ENCODE results near the gene SIGMAR1.

Gene SIGMAR1

DNA sequence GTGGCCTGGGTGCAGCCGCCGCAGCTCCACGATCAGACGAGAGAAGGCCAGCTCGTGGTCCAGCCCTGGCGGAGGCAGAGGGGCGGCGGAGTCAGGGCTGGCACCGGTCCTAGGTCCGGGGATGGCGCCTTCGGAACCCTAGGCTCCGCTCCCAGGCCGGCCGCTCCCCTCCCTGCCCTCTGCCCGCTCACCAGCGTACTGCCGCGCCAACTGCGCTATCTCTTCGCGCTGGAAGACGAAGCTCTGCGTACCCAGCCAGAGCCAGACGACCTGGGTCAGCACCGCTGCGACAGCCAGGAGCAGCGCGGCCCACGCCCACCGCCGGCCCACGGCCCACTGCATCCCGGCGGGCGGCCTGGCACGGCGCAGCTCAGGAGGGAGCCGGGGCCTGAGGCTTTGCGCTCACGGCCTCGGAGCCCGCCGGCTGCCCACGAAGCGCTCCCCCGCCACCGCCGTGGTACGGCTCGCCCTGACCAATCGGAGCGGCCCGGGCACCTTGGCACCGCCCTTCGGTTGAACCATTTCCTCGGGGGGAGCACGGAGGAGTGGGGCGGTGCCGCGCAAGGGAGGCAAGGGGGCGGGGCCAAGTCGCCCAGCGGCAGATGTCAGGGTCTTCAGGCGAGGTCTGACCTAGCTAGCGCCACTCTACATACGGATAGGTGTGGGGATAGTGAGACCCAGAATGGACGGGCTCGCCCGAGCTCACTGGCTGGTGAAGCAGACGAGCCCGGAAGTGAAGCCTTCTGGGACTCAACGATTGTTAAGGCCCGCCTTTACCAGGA is at the start of gene SIGMAR1:
TSS of gene SIGMAR1 (minus strand) at position 432 of the 782 bp plus-strand sequence. CDS start at position 342, 90 bp downstream.
- DNase-seq: peak; percentile 96

DNA sequence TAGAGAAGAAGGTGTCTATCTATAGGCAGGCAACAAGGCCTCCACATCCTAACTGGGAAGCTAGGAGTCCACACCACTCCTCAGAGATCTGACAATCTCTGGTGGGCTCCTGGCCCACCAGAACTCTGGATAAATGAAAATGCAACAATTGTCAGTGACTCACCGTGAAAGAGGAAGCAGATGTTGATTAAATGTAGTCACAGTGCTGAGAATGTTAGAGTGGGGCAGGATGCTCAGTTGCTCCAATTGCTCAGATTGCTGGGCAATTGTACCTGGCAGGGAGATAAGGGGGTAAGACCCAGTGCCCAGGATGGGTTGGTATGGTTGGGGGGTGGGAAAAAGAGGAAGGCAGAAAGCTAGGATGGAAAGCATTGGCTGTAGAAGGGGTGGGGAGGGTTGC is 49.1 kb upstream of the SIGMAR1 start:
- DNase-seq: no peak

DNA sequence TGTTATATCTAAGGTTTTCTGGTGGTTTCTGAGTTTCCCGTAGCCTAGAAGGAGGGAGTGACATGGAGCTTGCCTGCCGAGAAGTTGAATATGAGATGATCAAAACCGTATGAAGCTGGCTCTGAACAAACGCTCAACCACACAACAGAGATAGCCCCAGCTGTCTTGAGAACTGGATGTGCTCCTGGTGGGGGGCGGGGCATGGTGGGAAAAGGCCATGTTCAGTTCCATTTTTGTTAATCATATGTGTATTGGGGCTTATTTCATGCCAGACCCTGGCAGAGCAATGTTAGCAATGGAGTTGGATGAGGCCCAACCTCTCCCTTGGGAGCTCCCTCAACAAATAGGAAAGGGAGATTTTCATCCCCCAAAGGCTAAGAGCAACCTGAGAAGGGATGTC is 48.6 kb upstream of the SIGMAR1 start:
- no peak for DNase-seq

DNA sequence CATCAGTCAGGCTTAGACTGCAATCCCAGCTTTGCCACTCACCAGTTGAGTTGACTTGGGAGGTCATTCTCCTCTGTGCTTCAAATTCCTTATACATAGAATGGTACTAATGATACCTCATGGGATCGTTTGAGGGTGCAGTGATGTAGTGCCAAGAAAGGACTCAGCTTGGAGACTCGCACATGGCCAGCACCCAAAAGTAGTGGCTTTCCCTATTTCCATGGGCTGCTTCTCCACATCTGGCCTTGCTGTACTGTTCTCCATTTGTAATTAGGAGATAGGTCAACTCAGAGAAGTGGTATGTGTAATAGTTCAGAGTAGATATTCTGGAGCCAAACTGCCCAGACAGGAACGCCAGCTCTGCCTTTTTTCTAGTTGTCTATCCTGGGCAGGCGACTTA is 48.0 kb upstream of the SIGMAR1 start:
- DNase-seq: no peak

DNA sequence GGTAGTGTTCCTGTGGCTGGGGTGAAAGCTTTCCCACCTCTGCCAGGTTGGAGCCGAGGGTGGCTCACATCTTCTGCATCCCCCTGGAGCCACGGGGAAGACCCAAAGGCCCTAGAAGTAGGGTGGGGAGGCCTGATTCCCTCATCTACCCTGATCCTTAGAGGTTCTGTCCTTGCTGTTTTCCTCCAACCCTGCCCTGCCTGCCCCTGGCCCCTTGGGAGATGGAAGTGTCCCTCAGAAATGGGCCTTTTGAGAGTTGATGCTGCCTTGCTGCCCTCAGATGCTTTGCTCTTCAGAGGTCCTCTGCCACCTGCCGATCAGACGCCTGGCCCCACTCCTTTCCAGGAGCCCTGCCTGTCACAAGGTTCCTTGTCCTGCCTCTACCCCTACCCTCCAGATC is 47.2 kb upstream of the SIGMAR1 start:
- no peak for DNase-seq

DNA sequence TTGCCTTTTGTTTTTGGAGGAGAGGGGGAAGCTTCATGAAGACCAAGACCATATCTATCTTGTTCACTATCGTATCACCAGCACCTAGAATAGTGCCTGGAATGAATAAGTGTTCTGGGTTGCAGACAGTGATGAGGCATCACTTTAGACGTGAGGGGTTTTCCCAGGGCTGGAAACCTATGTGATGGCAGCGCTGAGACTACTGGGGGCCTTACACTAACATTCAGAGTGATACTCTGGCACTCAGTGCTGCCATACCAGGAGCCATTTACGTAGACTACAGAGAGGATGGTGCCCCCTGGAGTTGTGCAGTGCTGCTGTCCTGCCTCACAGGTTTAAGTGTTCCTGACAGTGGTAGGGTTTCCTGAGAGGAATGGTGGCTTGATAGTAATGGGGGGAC is 46.6 kb upstream of the SIGMAR1 start:
- DNase-seq: peak; percentile 43

DNA sequence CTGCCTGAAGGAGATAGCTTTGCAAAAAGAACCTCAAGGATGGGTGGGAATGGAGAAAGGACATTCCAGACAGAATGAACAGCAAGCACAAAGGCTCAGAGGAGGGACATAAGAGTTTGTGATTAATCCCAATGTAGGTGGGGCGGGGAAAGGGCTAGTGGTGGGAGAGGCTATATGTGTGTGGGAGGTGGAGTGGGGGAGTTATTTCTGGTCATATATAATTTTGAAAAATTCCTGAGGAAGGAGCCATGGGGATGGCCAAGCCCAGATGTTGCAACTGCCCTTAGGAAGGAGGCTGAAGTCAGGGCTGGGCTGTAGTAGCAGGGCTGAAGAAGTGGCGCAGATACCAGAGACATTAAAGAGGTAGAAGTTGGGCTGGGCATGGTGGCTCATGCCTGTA is 38.3 kb upstream of the SIGMAR1 start:
- no peak for DNase-seq

DNA sequence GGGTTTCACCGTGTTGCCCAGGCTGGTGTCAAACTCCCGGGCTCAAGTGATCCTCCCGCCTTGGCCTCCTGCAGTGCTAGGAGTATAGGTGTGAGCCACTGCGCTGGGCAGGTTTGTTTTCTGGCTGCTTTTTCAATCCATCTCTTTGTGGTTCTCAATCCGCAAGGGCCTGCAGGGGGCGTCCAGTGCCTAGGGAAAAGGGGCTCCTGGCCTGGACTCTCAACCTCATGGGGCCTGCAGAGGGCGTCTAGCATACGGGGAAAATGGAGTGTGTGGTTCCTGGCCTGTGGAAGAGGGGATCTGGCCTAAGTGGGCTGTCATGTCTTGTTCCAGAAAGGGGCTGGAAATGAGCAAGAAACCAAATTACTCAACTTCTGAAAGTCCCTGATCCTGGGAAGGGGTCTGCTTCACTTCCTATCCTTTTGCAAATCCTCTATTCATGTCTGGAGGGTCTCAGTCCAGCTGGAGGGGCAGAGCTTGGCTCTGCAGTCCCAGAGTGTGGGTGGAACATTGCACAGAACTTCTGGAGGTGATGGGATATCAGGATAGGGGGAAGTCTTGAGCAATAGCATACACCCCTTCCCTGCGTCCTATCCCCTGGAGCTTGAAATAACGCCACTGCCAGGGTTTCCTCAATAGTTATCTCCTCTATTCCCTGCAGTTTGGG is 37.6 kb upstream of the SIGMAR1 start:
- peak; percentile 66 for DNase-seq

DNA sequence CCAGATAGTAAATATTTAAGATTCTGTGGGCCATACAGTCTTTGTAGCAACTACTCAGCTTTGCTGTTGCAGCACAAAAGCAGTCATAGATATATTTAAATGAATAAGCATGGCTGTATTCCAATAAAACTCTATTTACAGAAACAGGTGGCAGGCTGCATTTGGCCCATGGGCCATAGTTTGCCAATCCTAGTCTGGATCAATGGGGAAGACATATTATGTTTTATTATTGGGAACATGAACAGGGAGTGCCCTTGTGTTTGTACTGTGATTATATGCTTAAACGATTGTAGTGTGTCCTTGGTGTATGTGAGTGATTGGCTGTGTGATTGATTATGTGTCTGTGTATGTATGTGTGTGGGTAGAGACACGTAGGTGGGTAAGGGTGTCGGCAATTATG is 36.9 kb upstream of the SIGMAR1 start:
- no peak for DNase-seq

DNA sequence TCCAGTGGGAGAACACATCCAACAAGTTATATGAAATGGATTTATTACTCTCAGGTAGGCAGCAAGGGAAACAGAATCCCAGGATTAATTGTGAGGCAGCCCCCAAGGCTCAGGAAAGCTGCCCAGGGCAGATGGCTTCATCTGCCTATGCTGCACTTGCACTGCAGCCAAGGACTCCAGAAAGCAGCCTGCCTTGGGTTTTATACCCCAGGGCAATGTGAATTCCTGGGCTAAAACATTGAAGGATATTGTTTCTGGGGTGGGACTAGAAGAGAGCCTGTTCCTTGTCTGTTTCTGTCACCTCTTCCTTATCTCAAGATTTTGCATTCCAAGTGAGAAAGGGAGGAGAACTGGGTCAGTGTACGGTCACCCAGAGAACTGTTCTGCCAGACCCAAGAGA is 33.7 kb upstream of the SIGMAR1 start:
- no peak for DNase-seq

DNA sequence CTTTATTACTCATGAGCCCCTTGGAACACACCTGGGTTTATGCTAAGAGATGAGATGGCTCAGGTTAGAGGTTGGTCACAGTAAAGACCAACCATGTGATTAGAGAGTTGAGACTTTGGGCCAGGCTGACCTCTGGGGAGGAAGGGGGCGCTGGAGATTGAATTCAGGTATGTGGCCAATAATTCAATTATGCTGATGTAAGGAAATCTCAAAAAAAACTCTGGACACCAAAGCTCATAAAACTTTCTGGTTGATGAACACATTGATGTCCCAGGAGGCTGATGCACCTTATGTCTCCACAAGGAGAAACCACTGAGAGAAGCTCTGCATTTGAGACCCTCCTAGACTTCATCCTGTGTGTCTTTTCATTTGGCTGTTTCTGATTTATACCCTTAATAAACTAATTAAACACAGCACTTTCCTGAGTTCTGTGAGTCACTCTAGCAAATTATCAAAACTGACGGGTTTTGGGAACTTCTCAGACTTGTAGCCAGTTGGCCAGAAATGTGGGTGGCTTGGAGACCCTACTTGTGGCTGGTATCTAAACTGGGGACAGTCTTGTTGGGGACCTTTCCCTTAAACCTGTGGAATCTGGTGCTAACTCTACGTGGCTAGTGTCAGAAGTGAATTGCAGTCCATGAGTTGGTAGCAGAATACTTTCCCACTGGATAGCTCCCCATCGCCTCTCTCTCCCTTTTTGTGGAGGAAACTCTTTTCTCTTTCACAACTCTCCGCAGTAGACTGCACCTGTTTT is 32.4 kb upstream of the SIGMAR1 start:
- DNase-seq: no peak

DNA sequence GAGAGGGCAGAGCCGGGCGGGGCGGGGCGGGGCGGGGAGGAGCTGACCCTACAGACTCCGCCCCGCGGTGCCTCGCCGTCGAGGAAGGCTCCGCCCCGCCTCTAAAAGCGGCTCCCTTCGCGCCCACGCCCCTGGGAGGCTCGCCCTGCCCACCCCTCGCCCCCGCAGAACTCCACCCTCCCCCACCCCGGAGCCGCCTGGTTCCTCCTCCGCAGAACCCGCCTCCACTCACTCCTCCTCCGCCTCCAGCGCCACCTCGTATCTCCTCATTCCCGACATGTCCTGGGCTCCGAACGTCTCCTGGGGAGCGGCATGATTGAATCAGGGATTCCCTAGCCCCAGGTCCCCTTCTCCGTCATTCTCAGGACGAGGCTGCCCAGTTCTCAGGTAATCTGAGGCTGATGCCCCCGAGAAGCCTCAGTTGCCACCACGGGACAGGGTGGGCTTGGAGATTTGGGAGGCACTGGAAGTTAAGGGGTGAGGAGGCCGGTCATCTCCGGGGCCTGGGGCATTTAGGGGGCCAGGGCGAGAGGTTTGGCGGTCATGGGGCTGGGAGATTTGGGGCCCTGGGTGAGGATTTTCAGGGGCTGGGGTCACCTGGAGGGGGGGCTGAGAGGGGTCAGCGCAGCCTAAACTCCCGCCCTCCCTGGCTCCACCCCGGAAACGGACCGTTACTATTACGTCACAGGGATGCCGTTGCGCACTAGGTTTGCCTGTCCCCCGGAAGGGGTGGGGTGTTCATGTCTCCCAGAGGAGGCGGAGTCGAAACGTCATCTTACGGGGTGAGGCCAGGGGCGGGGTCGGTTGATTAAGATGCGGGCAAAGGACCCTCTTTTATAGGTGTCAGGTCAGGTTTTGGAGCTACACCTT is 28.0 kb upstream of the SIGMAR1 start:
- DNase-seq: peak; percentile 91

DNA sequence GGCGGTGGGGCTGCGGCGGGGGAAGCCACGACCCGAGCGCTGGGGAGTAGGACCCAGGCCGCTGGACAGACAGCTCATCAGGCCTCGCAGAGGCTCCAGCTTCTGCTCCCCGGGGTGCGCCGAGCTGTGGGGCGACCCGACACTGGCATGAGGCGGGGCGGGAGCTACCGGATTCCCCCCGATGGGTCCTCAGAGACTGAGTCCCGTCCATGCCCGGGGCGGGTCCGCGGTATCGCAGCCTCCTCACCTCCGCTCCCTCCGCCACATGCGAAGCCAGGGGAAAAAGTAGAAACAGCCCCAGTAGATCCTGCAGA is 27.4 kb upstream of the SIGMAR1 start:
- DNase-seq: no peak

DNA sequence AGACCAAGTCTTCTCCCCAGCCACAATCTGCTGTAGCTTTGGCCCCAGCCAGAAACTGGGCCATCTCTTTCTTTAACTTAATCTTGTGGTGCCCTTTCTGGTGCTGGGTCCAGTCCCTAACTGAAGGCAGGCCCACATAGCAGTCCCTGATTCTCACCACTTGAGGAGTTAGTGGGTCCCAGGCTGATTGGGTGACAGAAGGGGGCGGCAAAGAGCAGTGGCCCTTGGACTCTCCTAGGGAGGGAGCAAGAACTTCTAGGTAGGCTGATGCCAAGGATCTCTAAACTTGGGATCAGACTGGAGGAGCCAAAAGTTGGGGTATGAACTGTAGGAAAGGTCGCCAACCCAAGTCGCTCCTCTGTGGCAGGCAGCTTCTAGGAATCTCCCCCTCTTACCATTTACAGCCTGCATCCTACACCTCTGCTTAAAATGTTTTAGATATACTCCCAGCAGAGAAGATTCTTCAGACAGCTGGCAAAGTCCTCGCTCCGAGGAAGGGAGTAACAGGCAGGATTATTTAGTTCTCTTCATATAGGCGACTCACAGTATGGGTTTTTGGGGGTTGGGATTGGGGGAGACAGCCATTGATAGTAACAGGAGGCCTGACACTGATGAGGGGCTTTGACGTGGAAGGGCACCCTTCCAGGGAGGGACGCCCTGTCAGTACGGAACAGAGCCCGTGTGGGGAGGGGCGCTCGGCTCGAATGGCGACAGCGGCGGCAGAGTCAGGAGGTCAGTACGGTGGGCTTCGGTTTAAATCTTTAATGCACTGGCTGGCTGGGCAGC is 26.9 kb upstream of the SIGMAR1 start:
- DNase-seq: peak; percentile 74

DNA sequence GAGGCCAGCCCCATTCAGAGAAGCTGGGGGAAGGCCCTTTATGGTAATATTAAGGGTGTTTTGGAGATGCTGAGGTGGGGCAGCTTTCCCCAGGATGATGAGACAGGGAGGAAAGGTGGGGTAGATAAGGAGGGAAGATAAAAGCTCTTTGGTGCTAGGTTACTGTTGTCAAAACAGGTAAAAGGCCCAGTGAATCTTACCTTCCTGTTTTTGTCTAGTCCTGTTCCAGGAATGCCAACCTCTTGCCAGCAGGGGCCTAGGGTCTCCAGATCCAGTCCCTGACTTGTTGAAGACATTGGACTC is 25.7 kb upstream of the SIGMAR1 start:
- no peak for DNase-seq

DNA sequence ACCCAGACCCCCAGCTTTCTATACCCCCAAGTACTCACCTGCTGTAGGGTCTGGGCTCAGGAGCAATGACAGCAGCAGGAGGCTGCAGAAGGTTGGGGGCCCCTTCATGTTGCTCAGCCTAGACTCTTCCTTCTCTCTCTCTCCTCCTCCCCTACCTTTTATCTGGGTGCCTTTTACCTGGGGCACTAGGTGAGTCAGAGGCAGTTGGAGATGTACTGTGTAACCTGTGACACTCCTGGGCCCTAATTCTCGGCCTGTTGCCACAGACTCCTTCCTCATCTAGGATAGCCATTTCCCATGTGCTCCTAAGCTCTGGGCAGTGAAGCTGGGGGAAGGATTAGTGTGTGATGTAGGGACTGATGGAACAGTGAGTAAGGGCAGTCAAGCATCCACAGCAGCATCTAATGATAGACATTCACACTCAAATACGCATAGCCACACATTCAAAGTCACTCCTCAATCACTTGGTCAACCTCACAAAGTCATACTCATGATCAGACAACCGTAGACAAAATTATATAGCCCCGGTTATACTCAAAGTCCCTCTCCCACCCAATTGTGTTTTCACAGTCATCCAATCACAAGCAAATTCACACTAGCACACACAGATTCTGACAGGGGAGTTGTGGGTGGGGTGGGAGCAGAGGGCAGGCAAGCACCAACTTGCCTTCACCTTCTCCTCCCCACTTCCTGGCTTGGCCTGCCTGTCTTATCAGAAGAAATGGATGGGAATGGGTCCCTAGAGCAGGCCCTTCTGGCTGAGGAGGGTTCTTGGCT is 25.1 kb upstream of the SIGMAR1 start, which contains the start of gene CCL27:
TSS of gene CCL27 (minus strand) at position 132 of the 777 bp plus-strand sequence. CDS start at position 108, 24 bp downstream.
- DNase-seq: no peak

DNA sequence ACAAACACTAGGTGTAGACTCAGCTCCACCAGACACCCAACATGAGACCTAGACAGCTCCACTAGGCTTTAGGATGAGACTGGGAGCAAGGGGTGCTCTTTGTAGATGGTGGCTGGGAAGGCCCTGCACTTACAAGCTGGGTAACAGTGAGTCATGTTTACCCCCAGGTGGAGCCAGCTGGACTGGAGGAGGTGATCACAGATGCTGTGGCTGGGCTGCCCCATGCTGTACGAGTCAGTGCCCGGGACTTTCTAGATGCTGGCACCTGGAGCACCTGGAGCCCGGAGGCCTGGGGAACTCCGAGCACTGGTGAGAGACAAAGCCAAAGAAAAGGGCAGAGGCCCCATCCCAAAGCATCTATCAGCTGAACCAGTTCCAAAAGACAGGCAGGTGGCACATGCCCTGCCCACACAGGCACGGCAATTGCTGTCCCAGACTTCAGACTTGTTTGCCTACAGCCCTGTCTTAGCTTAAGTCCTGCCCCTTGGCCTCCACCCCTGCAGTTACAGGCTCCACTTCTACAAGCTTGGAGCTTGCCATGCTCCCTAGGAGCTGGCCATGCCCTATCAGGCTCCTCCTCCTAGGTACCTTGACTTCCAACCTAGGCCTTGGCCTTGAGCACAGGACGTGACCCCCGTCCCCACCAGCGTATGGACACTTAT is 22.1 kb upstream of the SIGMAR1 start:
- DNase-seq: no peak

DNA sequence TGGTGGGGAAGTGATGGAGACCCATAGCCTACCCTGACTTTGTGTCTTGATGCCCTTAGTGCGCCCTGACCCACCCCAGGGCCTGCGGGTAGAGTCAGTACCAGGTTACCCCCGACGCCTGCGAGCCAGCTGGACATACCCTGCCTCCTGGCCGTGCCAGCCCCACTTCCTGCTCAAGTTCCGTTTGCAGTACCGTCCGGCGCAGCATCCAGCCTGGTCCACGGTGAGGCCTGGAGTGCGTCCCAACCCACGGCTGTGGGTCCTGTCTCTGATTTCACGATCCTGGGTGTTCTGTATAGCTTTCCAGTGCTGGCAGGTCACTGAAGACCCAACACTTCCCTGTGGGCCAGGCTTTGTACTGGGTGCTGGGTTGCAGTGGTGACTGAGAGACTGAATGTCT is 20.9 kb upstream of the SIGMAR1 start:
- DNase-seq: no peak

DNA sequence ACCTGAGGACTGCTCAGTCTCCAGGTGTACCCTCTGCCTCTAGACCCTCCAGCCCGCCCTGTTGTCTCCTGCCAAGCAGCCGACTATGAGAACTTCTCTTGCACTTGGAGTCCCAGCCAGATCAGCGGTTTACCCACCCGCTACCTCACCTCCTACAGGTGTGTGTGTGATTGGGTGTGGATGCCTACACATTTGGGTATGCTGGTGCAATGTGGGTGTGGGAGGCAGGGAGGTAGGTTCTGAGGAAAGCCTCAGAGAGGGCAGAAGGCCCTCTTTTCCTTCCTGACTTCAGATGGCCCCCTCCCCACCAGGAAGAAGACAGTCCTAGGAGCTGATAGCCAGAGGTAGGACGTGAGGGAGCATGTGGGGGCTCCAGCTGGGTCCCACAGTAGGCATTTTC is 19.4 kb upstream of the SIGMAR1 start:
- DNase-seq: no peak

DNA sequence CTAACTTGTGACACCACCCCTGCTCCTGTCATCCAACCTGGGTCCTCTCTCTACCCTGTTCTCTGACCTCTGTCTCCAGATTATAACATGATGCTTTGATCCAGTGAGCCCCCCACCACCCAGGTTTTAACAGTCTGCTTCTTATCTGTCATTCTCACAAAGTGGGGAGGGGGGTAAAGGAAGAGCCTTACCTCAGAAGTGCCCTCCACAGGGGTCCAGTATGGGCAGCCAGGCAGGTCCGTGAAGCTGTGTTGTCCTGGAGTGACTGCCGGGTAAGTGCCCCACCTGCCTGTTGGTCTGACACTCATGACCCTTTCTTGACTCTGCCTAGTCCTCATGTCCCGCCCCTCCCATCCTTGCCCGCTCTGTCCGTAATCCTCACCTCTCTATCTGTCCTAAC is 17.8 kb upstream of the SIGMAR1 start:
- no peak for DNase-seq
